SK-N-SH (cell line): ENCODE results near the gene NOVA1.

Experiments
- CTCF ChIP-seq: fragments of 200-600 bp; sonication (generic); IDR thresholded peaks from 2 replicates; pipeline ENCODE4 v1.6.1; 2017; ENCODE audit warnings: antibody characterized with exemption, mild to moderate bottlenecking, moderate library complexity
- ELF1 ChIP-seq: IDR thresholded peaks from 2 replicates; pipeline ENCODE4 v1.4.0; 2012
- EP300 ChIP-seq, 2 experiments: IDR thresholded peaks; 2 replicates each; pipeline versions ENCODE4 v1.4.0 to v1.6.1; 2012; ENCODE audit warnings: borderline replicate concordance in 1 of 2, low read depth in 1 of 2, low read length in 1 of 2
- FOSL2 ChIP-seq: IDR thresholded peaks from 2 replicates; pipeline ENCODE4 v1.4.0; 2012; ENCODE audit warnings: low read depth, mild to moderate bottlenecking, moderate library complexity, borderline replicate concordance
- FOXJ3 ChIP-seq: sonication (generic); formaldehyde crosslinking; IDR thresholded peaks from 2 replicates; pipeline ENCODE4 v1.5.1; 2020; ENCODE audit warnings: mild to moderate bottlenecking, missing genetic modification reagents
- JUND ChIP-seq: IDR thresholded peaks from 2 replicates; pipeline ENCODE4 v1.4.0; 2012
- PBX3 ChIP-seq: IDR thresholded peaks from 2 replicates; pipeline ENCODE4; 2012
- RFX5 ChIP-seq: IDR thresholded peaks from 2 replicates; pipeline ENCODE4 v1.6.1; 2012; ENCODE audit warnings: mild to moderate bottlenecking, improper control_type of control experiment, low read length
- SIN3A ChIP-seq: IDR thresholded peaks from 2 replicates; pipeline ENCODE4 v1.6.1; 2012; ENCODE audit warnings: low read depth, mild to moderate bottlenecking, low read length, moderate library complexity, borderline replicate concordance
- SMC3 ChIP-seq: IDR thresholded peaks from 2 replicates; pipeline ENCODE4 v1.6.1; 2012; ENCODE audit warnings: low read depth, low read length, improper control_type of control experiment
- TAF1 ChIP-seq: IDR thresholded peaks from 2 replicates; pipeline ENCODE4 v1.6.1; 2012; ENCODE audit warnings: low read depth, mild to moderate bottlenecking, low read length, moderate library complexity, borderline replicate concordance
- TEAD4 ChIP-seq: IDR thresholded peaks from 2 replicates; pipeline ENCODE4 v1.4.0; 2012; ENCODE audit warnings: mild to moderate bottlenecking, borderline replicate concordance; ENCODE audit not compliant: insufficient read depth
- ZBTB33 ChIP-seq: IDR thresholded peaks from 2 replicates; pipeline ENCODE4 v1.4.0; 2012; ENCODE audit warnings: low read depth, borderline replicate concordance

- no peak for TF ChIP-seq TAF1
- no peak for TF ChIP-seq ELF1
- TF ChIP-seq SMC3 = no peak
- no peak for TF ChIP-seq SIN3A
- no peak for TF ChIP-seq PBX3
- no peak for TF ChIP-seq FOXJ3 (CRISPR knock-in tag)
- no peak for TF ChIP-seq TEAD4
- TF ChIP-seq JUND = no peak
- no peak for TF ChIP-seq CTCF
- no peak for TF ChIP-seq RFX5
- no peak for TF ChIP-seq EP300 (IDR thresholded peaks at IDR 0.05; ENCODE audit: borderline replicate concordance in 1 of 2, low read depth in 1 of 2, low read length in 1 of 2)
- TF ChIP-seq ZBTB33 = no peak
- TF ChIP-seq FOSL2 = no peak
Observed at GRCh38 chr14:26424537-26424936, 173.3 kb downstream of the NOVA1 start.
